SK-N-SH treated with all-trans-retinoic acid at 6 μM for 48 hours (cell line): Measurements from ENCODE around the gene IDH3G.

Experiments used
- ESRRG ChIP-seq: fragments of 250-450 bp; sonication (Bioruptor Pico); IDR thresholded peaks from 2 replicates; pipeline ENCODE4 v1.6.1; 2021; ENCODE audit warnings: mild to moderate bottlenecking
- GLIS3 ChIP-seq: fragments of 250-450 bp; sonication (Bioruptor Pico); IDR thresholded peaks from 2 replicates; pipeline ENCODE4 v1.5.0; 2020; ENCODE audit warnings: mild to moderate bottlenecking, moderate library complexity
- ISL1 ChIP-seq: fragments of 250-450 bp; sonication (Bioruptor Pico); IDR thresholded peaks from 2 replicates; pipeline ENCODE4 v2.1.2; 2022; ENCODE audit warnings: mild to moderate bottlenecking, moderate library complexity
- RARB ChIP-seq: fragments of 250-450 bp; sonication (Bioruptor Pico); IDR thresholded peaks from 2 replicates; pipeline ENCODE4 v1.8.0; 2021; ENCODE audit warnings: mild to moderate bottlenecking, moderate library complexity
- TCF4 ChIP-seq: fragments of 250-450 bp; sonication (Bioruptor Pico); IDR thresholded peaks from 2 replicates; pipeline ENCODE4 v1.8.0; 2021; ENCODE audit warnings: mild to moderate bottlenecking, moderate library complexity, borderline replicate concordance
- ZC3H10 ChIP-seq: fragments of 250-450 bp; sonication (Bioruptor Pico); IDR thresholded peaks from 2 replicates; pipeline ENCODE4 v1.5.1; 2021; ENCODE audit warnings: mild to moderate bottlenecking, moderate library complexity
- ZNF565 ChIP-seq: fragments of 450-650 bp; formaldehyde crosslinking; conservative IDR thresholded peaks from 2 replicates; pipeline ENCODE4 v1.5.0; 2020; ENCODE audit warnings: low read depth, mild to moderate bottlenecking, moderate library complexity
- ZNF70 ChIP-seq: fragments of 450-650 bp; formaldehyde crosslinking; IDR thresholded peaks from 2 replicates; pipeline ENCODE4 v1.5.0; 2020; ENCODE audit warnings: mild to moderate bottlenecking, moderate library complexity
- ZNF8 ChIP-seq: fragments of 450-650 bp; formaldehyde crosslinking; IDR thresholded peaks from 2 replicates; pipeline ENCODE4 v1.5.0; 2020; ENCODE audit warnings: mild to moderate bottlenecking, moderate library complexity
- TF ChIP-seq, protein P1 (sequence below): fragments of 250-450 bp; sonication (Bioruptor Pico); IDR thresholded peaks from 2 replicates; pipeline ENCODE4 v1.8.0; 2020; ENCODE audit warnings: mild to moderate bottlenecking, moderate library complexity, borderline replicate concordance
- TF ChIP-seq, protein P2 (sequence below): fragments of 250-450 bp; sonication (Bioruptor Pico); IDR thresholded peaks from 2 replicates; pipeline ENCODE4 v1.8.0; 2021; ENCODE audit warnings: low read depth, mild to moderate bottlenecking, moderate library complexity, borderline replicate concordance
- TF ChIP-seq, protein P3 (sequence below): fragments of 250-450 bp; sonication (Bioruptor Pico); IDR thresholded peaks from 2 replicates; pipeline ENCODE4 v1.5.1; 2020; ENCODE audit warnings: low read depth, mild to moderate bottlenecking, moderate library complexity
- TF ChIP-seq, protein P4 (sequence below): fragments of 250-450 bp; sonication (Bioruptor Pico); IDR thresholded peaks from 2 replicates; pipeline ENCODE4 v1.5.0; 2020; ENCODE audit warnings: mild to moderate bottlenecking, moderate library complexity

DNA sequence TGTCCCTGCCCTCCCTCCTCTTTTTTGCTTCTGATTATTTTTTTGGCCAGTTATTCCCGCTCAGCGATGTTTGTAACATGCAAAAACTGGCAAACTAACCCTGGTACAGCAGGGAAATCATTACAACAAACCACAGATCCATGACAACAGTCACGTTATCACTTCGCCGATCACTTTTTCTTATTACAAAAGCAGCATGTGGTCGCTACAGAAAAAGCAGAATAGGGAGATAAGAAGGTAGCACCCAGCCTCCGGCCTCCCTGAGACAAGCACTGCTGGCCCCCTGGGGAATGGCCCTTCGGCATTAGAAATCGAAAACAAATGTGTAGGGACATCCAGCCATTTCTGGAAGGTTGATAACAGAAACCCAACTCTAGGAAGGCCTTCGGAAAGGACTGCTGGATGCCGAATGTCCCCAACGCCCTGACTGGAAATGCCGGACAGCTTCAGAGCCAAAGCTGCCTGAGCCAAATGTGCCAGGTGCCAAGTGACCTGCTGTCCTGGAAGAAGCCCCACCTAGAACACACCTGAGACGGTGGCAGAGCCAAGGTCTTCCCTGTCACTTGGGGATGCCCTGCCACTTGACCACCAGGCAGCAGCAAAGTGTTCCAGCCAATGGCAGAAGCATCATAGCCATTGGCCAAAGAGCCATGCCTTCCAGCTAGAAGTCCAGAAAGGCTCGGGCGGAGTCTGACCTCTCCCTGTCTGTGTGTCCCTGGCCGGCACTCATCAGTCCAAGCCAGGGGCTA is 2.9 kb downstream of the IDH3G start:
- TF ChIP-seq RARB (CRISPR knock-in tag) (no peak), ISL1 (CRISPR knock-in tag) (no peak), GLIS3 (no peak), ESRRG (no peak), ZNF70 (no peak), ZNF8 (CRISPR knock-in tag) (no peak), ZC3H10 (no peak), ZNF565 (CRISPR knock-in tag) (no peak), TCF4 (no peak)
- TF ChIP-seq, protein P1, sequence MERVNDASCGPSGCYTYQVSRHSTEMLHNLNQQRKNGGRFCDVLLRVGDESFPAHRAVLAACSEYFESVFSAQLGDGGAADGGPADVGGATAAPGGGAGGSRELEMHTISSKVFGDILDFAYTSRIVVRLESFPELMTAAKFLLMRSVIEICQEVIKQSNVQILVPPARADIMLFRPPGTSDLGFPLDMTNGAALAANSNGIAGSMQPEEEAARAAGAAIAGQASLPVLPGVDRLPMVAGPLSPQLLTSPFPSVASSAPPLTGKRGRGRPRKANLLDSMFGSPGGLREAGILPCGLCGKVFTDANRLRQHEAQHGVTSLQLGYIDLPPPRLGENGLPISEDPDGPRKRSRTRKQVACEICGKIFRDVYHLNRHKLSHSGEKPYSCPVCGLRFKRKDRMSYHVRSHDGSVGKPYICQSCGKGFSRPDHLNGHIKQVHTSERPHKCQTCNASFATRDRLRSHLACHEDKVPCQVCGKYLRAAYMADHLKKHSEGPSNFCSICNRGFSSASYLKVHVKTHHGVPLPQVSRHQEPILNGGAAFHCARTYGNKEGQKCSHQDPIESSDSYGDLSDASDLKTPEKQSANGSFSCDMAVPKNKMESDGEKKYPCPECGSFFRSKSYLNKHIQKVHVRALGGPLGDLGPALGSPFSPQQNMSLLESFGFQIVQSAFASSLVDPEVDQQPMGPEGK (CRISPR knock-in tag), result no peak
- TF ChIP-seq, protein P2, sequence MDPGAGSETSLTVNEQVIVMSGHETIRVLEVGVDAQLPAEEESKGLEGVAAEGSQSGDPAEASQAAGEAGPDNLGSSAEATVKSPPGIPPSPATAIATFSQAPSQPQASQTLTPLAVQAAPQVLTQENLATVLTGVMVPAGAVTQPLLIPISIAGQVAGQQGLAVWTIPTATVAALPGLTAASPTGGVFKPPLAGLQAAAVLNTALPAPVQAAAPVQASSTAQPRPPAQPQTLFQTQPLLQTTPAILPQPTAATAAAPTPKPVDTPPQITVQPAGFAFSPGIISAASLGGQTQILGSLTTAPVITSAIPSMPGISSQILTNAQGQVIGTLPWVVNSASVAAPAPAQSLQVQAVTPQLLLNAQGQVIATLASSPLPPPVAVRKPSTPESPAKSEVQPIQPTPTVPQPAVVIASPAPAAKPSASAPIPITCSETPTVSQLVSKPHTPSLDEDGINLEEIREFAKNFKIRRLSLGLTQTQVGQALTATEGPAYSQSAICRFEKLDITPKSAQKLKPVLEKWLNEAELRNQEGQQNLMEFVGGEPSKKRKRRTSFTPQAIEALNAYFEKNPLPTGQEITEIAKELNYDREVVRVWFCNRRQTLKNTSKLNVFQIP (CRISPR knock-in tag), result no peak
- TF ChIP-seq, protein P3, sequence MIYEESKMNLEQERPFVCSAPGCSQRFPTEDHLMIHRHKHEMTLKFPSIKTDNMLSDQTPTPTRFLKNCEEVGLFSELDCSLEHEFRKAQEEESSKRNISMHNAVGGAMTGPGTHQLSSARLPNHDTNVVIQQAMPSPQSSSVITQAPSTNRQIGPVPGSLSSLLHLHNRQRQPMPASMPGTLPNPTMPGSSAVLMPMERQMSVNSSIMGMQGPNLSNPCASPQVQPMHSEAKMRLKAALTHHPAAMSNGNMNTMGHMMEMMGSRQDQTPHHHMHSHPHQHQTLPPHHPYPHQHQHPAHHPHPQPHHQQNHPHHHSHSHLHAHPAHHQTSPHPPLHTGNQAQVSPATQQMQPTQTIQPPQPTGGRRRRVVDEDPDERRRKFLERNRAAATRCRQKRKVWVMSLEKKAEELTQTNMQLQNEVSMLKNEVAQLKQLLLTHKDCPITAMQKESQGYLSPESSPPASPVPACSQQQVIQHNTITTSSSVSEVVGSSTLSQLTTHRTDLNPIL (CRISPR knock-in tag), result no peak
- TF ChIP-seq, protein P4, sequence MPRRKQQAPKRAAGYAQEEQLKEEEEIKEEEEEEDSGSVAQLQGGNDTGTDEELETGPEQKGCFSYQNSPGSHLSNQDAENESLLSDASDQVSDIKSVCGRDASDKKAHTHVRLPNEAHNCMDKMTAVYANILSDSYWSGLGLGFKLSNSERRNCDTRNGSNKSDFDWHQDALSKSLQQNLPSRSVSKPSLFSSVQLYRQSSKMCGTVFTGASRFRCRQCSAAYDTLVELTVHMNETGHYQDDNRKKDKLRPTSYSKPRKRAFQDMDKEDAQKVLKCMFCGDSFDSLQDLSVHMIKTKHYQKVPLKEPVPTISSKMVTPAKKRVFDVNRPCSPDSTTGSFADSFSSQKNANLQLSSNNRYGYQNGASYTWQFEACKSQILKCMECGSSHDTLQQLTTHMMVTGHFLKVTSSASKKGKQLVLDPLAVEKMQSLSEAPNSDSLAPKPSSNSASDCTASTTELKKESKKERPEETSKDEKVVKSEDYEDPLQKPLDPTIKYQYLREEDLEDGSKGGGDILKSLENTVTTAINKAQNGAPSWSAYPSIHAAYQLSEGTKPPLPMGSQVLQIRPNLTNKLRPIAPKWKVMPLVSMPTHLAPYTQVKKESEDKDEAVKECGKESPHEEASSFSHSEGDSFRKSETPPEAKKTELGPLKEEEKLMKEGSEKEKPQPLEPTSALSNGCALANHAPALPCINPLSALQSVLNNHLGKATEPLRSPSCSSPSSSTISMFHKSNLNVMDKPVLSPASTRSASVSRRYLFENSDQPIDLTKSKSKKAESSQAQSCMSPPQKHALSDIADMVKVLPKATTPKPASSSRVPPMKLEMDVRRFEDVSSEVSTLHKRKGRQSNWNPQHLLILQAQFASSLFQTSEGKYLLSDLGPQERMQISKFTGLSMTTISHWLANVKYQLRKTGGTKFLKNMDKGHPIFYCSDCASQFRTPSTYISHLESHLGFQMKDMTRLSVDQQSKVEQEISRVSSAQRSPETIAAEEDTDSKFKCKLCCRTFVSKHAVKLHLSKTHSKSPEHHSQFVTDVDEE, result no peak
